NCI-H1694 (cell line): ENCODE measurements around the gene FPGT.
"Not testable (repeated sequence)": the region's sequence is repeated elsewhere in the genome, so short reads cannot be mapped to it uniquely, and the experiment has no call there.

Experiments used
- DNase-seq: peaks from one replicate; lab custom pipeline; 2025; lab: John Stamatoyannopoulos, UW

The FPGT gene

DNA sequence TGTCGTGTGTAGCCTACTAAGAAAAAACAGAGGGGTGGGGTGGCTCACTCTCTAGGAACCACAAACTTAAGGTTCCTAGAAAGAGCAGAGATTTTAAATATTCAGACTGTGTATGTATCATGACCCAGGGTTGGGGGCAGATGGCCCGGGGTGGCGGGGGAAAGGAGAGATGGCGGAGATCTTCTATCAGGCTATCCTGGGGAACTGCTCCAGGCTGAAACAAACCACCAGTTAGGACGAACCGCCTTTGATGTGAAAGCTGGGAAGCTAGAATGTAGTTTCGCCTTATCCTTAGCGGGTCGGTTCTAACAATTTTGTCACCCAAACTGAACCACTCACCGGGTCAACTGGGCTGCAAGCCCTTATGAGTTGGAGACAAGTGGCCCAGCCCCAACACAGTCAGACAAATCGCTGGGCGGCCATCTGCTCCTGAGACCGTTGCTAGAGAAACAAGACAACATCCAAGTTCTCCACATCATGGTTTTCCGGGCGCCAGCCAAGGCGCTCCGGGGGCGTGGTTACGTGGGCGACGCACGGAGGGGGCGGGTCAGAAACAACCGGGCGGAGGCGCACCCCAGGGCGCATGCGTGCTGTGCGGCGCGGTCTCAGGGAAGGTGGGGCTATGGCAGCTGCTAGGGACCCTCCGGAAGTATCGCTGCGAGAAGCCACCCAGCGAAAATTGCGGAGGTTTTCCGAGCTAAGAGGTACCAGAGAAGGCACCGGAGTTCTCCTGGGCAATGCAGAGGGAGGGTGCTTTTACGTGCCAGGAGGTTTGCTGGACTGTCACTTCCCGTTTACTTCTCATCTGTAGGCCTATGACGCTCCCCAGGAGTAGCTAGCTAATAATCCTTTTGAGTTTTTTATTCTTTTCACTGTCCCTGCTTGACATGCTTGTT, at the start of gene FPGT, which contains the start of gene LRRIQ3:
TSS of gene FPGT (plus strand) at position 586 of the 896 bp plus-strand sequence. CDS start at position 623, 37 bp downstream.
TSS of gene LRRIQ3 (minus strand) at position 520 of the 896 bp plus-strand sequence. CDS start 14,492 bp downstream, outside the sequence.
- peak; percentile 96 for DNase-seq

DNA sequence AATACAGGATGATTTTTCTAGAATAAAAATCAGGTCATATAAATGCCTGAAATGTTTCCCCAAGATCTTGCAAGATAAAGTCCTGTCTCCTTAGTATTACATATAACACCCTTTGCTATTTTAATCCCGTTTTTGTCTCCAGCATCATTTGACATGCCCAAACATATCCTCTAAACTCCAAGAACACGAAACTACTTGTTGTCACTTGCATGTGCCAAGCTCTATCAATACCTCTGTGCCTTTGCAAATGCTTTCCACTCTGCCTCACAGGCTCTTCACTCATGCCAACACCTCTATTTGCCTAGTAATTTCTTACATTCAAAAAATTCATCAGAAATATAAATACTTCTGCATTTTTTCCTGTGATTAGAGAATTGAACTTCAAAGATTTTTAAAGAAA, 38.0 kb upstream of the FPGT start:
- no peak for DNase-seq

DNA sequence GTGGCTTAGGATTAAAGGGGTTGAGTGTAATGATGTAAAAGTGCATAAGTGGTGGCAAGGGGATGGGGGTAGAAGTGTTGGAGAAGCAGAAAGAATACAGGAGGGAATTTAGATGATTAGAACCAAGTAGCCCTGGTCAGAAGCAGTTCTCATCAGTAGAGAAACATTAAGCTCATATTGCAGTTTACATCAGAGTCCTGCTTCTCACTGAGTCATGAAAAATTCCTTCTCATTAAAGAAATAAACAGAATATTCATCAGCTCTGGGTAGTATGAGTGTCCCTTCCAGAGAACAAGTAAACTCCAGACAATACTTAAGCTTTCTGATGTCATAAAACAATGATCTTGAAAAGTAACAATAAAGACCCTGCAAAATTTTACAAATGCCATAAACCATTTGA, 36.5 kb upstream of the FPGT start:
- no peak for DNase-seq

DNA sequence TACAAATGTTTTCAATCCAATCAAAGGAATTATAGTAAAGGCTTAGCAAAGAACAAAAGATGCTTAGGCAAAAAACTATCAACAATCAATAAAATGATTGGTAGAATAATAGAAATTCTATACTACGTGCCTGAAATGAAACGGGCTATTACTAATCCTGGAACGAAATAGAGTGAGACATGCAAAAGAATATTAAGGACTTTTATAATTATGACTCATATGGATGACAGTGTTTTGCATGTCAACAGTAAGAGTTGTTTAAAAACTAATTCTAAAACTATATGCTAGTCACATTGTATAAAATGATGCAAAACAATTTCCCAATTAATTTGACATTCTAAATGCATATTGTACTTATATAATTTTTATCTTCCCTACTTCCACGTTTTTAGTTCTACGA, 35.7 kb upstream of the FPGT start:
- no peak for DNase-seq

DNA sequence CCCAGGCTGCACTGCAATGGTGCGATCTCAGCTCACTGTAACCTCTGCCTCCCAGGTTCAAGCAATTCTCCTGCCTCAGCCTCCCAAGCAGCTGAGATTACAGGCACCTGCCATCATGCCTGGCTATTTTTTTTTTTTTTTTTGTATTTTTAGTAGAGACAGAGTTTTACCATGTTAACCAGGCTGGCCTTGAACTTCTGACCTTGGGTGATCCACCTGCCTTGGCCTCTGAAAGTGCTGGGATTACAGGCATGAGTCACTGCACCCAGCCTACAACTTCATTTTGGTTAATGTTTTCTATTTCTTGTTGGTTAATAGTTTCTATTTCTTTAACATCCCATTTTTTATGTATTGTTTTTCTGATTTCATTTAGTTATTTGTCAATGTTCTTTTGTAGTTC, 23.6 kb upstream of the FPGT start:
- not testable (repeated sequence) for DNase-seq

GRCh38 chr1:74180490-74180889, 17.6 kb upstream of the FPGT start:
- no peak for DNase-seq

DNA sequence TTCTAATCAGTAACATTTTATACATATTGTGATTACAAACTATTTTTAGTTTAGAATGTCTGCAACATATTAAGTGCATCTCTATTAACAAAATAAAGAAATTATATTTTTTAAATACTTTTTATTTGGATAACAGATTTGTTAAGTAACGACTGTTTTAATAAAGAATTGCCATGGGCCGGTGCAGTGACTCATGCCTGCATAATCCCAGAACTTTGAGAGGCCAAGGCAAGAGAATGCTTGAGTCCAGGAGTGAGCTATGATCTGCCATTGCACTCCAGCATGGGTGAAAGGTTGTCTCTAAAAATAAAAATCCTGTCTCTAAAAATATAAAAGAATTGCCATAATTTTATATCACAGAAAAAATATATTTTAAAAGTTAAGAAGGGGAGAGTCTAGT, 4.1 kb upstream of the FPGT start:
- no peak for DNase-seq

DNA sequence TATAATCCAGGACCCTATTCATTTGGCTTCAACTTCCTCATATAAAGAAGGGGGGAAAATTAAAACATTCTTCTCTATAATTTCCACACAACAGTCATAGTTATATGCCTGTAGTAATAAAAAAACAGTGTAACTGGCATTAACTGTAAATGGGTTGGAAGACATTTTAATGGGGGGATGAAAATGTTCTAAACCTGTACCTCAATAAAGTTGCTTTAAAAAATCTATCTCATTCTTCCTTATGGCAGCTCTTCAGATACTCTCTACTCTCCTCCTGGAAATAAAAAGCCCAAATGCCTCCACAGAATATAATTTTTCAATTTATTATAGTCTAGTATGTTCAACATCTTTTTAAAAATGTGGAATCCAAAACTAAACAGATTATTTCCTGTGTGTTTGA, 2.7 kb upstream of the FPGT start:
- no peak for DNase-seq

GRCh38 chr1:74197255-74197654, 787 bp upstream of the FPGT start:
- no peak for DNase-seq

DNA sequence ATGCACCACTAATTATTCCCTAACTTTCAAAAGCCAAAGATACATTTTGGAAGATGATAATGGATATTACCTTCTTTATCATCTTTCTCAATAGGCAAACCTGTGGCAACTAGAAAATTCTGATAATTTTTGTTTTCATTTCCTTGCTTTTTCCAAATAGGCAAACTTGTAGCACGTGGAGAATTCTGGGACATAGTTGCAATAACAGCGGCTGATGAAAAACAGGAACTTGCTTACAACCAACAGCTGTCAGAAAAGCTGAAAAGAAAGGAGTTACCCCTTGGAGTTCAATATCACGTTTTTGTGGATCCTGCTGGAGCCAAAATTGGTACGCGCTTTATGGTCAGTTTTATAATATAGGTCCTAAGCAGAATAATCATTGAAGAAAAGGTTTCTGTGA, 1.5 kb downstream of the FPGT start:
- no peak for DNase-seq

- DNase-seq, result no peak
Observed at GRCh38 chr1:74205266-74205665, 7.2 kb downstream of the FPGT start.

DNA sequence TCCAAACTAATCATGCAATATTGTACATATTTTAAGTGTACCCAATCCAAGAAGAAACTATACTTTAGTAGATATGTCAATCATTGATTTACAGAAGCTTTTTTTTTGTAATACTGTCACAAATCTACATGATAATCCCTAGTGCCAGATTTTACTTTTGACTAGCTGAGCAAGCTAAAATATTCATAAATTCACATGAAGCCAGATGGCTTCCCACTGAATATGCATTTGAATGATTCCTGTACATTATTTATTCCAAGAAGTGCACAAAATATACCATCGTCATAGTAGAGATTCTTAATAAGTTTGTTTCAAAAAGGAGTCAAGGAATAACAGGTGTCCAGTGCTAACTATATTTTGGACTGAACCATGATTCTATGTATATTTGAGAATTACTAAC, 17.2 kb downstream of the FPGT start:
- no peak for DNase-seq

- DNase-seq, result no peak
Observed at GRCh38 chr1:74222701-74223100, 24.7 kb downstream of the FPGT start.

DNA sequence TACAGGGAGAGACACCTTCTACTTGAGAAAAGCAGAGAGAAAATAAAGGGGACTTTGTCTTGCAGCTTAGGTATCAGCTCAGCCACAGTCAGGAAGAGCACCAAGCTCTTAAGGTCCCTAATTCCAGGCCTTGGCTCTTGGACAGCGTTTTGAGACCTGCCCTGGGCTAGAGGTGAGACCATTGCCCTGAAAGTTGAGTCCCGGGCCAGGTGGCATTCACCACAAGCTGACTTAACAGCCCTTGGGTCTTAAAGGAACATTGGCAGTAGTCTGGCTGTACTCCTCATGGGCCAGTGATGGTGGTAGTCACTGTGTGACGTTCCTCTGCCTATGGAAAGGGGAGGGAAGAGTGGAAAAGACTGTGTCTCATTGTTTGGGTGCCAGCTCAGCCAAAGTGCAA, 25.4 kb downstream of the FPGT start:
- no peak for DNase-seq

GRCh38 chr1:74235153-74235552, 37.1 kb downstream of the FPGT start, which contains the start of gene TNNI3K:
TSS of gene TNNI3K (plus strand) at chr1:74235387. CDS start at chr1:74235452, 65 bp downstream.
- no peak for DNase-seq

DNA sequence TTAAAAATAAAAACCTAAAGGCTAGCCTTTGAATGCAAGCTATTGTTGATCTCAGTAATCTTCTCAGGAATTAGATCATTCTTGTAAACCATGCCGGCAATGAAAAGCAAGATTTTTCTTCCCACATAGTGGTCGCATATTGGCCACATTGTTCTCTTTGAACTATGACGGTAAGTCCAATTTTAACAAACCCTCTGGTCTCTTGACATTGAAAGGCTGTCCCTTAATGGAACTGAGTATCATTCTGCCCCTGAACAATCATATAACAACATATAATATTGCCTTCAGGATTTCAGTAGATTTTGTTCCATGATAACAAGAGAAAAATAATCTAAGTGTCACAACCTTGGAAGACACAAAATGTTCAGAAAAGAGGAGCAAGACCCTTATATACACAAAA, 38.4 kb downstream of the FPGT start:
- no peak for DNase-seq

- no peak for DNase-seq
Observed at GRCh38 chr1:74237035-74237434, 39.0 kb downstream of the FPGT start.

DNA sequence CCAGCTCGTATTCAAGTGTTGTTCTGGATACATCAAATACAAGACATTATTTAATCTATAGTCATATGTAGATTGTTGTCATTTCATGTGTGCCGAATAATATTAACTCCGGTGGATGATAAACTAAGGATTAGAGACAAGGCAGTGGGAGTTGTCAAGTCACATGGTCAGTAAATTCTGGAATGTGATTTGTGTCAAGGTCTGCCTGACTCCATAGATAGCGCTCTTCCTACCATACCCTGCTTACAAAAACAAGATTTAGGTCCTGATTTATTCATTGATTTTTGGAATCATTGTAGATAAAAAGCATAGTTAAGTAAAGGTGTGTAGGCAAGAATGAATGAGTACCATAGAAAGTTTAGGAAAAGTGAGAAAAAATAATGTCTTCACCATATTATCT, 39.7 kb downstream of the FPGT start:
- DNase-seq, result no peak

GRCh38 chr1:74245168-74245772, 47.2 kb downstream of the FPGT start:
- DNase-seq, result no peak

DNA sequence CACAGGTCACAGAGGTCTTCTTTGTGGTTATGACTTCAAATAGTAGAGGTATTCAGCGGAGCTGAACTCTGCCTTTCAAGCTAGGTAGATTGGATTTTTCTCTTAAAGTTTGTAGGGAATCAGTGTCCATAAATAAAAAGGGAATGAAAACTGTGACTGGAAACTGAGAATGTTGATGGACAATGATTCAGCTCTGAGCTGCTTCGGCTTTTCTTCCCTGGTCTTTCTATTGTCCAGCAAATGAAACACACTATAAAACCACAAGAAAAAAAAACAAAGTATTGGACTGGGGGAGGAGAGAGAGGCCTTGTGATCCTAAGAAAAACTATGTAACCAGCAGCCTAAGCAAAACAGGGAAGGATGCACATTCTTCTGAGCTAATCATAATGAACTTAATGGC, 48.3 kb downstream of the FPGT start:
- DNase-seq, result no peak

DNA sequence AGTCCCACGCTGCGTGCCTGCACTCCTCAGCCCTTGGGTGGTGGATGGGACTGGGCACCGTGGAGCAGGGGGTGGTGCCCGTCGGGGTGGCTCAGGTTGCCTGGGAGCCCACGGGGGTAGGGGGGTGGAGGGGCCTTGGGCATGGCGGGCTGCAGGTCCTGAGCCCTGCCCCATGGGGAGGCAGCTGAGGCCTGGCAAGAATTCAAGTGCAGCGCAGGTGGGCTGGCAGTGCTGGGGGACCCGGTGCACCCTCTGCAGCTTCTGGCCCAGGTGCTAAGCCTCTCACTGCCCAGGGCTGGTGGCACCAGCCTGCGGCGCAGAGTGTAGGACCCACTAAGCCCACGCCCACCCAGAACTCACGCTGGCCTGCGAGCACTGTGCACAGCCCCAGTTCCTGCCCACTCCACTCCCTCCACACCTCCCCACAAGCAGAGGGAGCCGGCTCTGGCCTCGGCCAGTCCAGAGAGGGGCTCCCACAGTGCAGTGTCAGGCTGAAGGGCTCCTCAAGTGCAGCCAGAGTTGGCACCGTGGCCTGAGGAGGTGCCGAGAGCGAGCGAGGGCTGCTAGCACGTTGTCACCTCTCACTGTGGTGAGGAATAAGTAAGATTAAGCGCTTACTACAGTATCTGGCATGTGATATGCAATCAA, 50.0 kb downstream of the FPGT start:
- DNase-seq, result no peak

DNA sequence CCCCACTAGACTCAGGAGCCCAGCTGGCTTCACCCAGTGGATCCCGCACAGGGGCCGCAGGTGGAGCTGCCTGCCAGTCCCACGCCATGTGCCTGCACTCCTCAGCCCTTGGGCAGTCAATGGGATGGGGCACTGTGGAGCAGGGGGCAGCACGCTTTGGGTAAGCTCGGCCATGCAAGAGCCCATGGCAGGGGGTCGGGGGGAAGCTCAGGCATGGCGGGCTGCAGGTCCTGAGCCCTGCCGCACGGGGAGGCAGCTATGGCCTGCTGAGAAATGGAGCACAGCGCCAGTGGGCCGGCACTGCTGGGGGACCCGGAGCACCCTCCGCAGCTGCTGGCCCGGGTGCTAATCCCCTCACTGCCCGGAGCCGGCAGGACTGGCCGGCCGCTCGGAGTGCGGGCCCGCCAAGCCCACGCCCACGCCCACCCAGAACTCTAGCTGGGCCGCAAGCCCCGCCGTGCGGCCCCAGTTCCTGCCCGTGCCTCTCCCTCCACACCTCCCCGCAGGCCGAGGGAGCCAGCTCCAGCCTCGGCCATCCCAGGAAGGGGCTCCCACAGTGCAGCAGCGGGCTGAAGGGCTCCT, 55.3 kb downstream of the FPGT start:
- DNase-seq, result not testable (repeated sequence)
